Measurements from ENCODE around the gene NME5. TPM values are rescaled to one million over a fixed set of nuclear protein-coding genes. Genes with fewer than 3 reads are reported as not detected.

The NME5 gene
- total and polyA plus RNA-seq, 3 experiments from 2014 or later: not detected

GRCh38 chr5:138132543-138132942, 6.7 kb downstream of the NME5 start:
- Mint-ChIP-seq H3K4me1 (peaks cover 0 to 6% (median 0%) of the 10 kb centered on the region in 3 donors), H3K27ac (peak overlapping the region in 1 of 8 donors; percentile 68), H3K9me3 (no peaks in the 10 kb centered on the region), H3K4me3 (peak overlapping the region in 3 of 7 donors; percentile 67 to 79 (median 77)), H3K27me3 (peaks cover 3 to 24% of the 10 kb centered on the region in 2 donors), H3K36me3 (no peaks in the 10 kb centered on the region)
- Histone ChIP-seq H3K4me1 (ENCODE audit: insufficient read depth, low read length) (no peaks in the 10 kb centered on the region), H3K27ac (ENCODE audit: low read depth, low read length) (no peak overlapping the region), H3K9me3 (ENCODE audit: low read length) (no peaks in the 10 kb centered on the region), H3K4me3 (ENCODE audit: low read length) (no peak overlapping the region), H3K27me3 (ENCODE audit: insufficient read depth, low read length, poor library complexity, severe bottlenecking) (no peaks in the 10 kb centered on the region), H3K36me3 (ENCODE audit: insufficient read depth, low read length) (no peaks in the 10 kb centered on the region)
- ChIA-PET POLR2A (interaction anchor here (0.5 kb wide), 1 partner anchor 93 kb away, joined by 3 read pairs; no protein-coding TSS in a partner anchor), CTCF (interaction anchor here (0.9 to 4.7 kb wide), 14 partner anchors 8 to 471 kb away, joined by 3 to 82 read pairs (median 4); no protein-coding TSS in a partner anchor)
- no peak for DNase-seq

- H3K4me3 Mint-ChIP-seq: no peak overlapping the region
- H3K36me3 Mint-ChIP-seq: no peaks in the 10 kb centered on the region
- Histone ChIP-seq H3K27me3 (ENCODE audit: insufficient read depth, low read length, poor library complexity, severe bottlenecking) (no peaks in the 10 kb centered on the region), H3K36me3 (ENCODE audit: insufficient read depth, low read length) (no peaks in the 10 kb centered on the region), H3K4me1 (ENCODE audit: insufficient read depth, low read length) (no peaks in the 10 kb centered on the region), H3K27ac (ENCODE audit: low read depth, low read length) (no peak overlapping the region), H3K9me3 (ENCODE audit: low read length) (no peaks in the 10 kb centered on the region), H3K4me3 (ENCODE audit: low read length) (no peak overlapping the region)
- H3K27ac Mint-ChIP-seq: no peak overlapping the region
- ChIA-PET POLR2A (interaction anchor here (0.6 kb wide), 1 partner anchor 16 kb away, joined by 6 read pairs; no protein-coding TSS in a partner anchor), CTCF (interaction anchor here (0.7 to 3.6 kb wide), 3 partner anchors 52 to 351 kb away, joined by 3 to 17 read pairs (median 4); no protein-coding TSS in a partner anchor)
- H3K9me3 Mint-ChIP-seq: no peaks in the 10 kb centered on the region
- peaks cover 0 to 13% of the 10 kb centered on the region in 2 donors for H3K27me3 Mint-ChIP-seq
- DNase-seq: no peak
- H3K4me1 Mint-ChIP-seq: peaks cover 0 to 6% (median 0%) of the 10 kb centered on the region in 3 donors
Measured at GRCh38 chr5:138129347-138129746, 9.9 kb downstream of the NME5 start.

GRCh38 chr5:138128334-138128733, 10.9 kb downstream of the NME5 start:
- no peaks in the 10 kb centered on the region for H3K9me3 ChIP-seq (ENCODE audit: low read length)
- H3K36me3 ChIP-seq (ENCODE audit: insufficient read depth, low read length): no peaks in the 10 kb centered on the region
- H3K27ac Mint-ChIP-seq: no peak overlapping the region

GRCh38 chr5:138115254-138115653, 24.0 kb downstream of the NME5 start:
- DNase-seq: no peak
- Mint-ChIP-seq H3K27ac (no peak overlapping the region), H3K4me1 (no peaks in the 10 kb centered on the region), H3K36me3 (no peaks in the 10 kb centered on the region), H3K4me3 (no peak overlapping the region), H3K27me3 (peaks cover 15 to 18% of the 10 kb centered on the region in 2 donors), H3K9me3 (no peaks in the 10 kb centered on the region)
- no peaks in the 10 kb centered on the region for H3K4me1 ChIP-seq (ENCODE audit: insufficient read depth, low read length)
- H3K9me3 ChIP-seq (ENCODE audit: low read length): no peaks in the 10 kb centered on the region
- H3K36me3 ChIP-seq (ENCODE audit: insufficient read depth, low read length): no peaks in the 10 kb centered on the region
- H3K27ac ChIP-seq (ENCODE audit: low read depth, low read length): no peak overlapping the region
- ChIA-PET POLR2A (no interaction called here), CTCF (no interaction called here)
- no peaks in the 10 kb centered on the region for H3K27me3 ChIP-seq (ENCODE audit: insufficient read depth, low read length, poor library complexity, severe bottlenecking)
- H3K4me3 ChIP-seq (ENCODE audit: low read length): no peak overlapping the region

More at GRCh38 chr5:138128334-138128733, 10.9 kb downstream of the NME5 start:
- ChIA-PET POLR2A (no interaction called here), CTCF (interaction anchor here (3.6 kb wide), 1 partner anchor 51 kb away, joined by 17 read pairs; no protein-coding TSS in a partner anchor)
- Histone ChIP-seq H3K27me3 (ENCODE audit: insufficient read depth, low read length, poor library complexity, severe bottlenecking) (no peaks in the 10 kb centered on the region), H3K4me3 (ENCODE audit: low read length) (no peak overlapping the region), H3K4me1 (ENCODE audit: insufficient read depth, low read length) (no peaks in the 10 kb centered on the region), H3K27ac (ENCODE audit: low read depth, low read length) (no peak overlapping the region)
- peaks cover 3 to 13% of the 10 kb centered on the region in 2 donors for H3K27me3 Mint-ChIP-seq
- peaks cover 0 to 2% (median 0%) of the 10 kb centered on the region in 3 donors for H3K4me1 Mint-ChIP-seq
- no peak overlapping the region for H3K4me3 Mint-ChIP-seq
- no peaks in the 10 kb centered on the region for H3K9me3 Mint-ChIP-seq
- DNase-seq: no peak
- H3K36me3 Mint-ChIP-seq: no peaks in the 10 kb centered on the region

- Histone ChIP-seq H3K36me3 (ENCODE audit: insufficient read depth, low read length) (no peaks in the 10 kb centered on the region), H3K9me3 (ENCODE audit: low read length) (no peaks in the 10 kb centered on the region), H3K27ac (ENCODE audit: low read depth, low read length) (no peak overlapping the region), H3K4me3 (ENCODE audit: low read length) (no peak overlapping the region), H3K27me3 (ENCODE audit: insufficient read depth, low read length, poor library complexity, severe bottlenecking) (no peaks in the 10 kb centered on the region), H3K4me1 (ENCODE audit: insufficient read depth, low read length) (no peaks in the 10 kb centered on the region)
- DNase-seq: no peak
- Mint-ChIP-seq H3K9me3 (no peaks in the 10 kb centered on the region), H3K4me1 (no peaks in the 10 kb centered on the region), H3K36me3 (no peaks in the 10 kb centered on the region), H3K27ac (no peak overlapping the region), H3K27me3 (peaks cover 15 to 17% of the 10 kb centered on the region in 2 donors), H3K4me3 (no peak overlapping the region)
- POLR2A ChIA-PET: no interaction called here
- CTCF ChIA-PET: no interaction called here
Measured at GRCh38 chr5:138111937-138112336, 27.3 kb downstream of the NME5 start.

- peaks cover 8 to 16% of the 10 kb centered on the region in 2 donors for H3K27me3 Mint-ChIP-seq
- no peaks in the 10 kb centered on the region for H3K9me3 Mint-ChIP-seq
- no peak overlapping the region for H3K4me3 Mint-ChIP-seq
- ChIA-PET CTCF (no interaction called here), POLR2A (no interaction called here)
- H3K36me3 Mint-ChIP-seq: no peaks in the 10 kb centered on the region
- no peak overlapping the region for H3K27ac ChIP-seq (ENCODE audit: low read depth, low read length)
- no peaks in the 10 kb centered on the region for H3K27me3 ChIP-seq (ENCODE audit: insufficient read depth, low read length, poor library complexity, severe bottlenecking)
- H3K9me3 ChIP-seq (ENCODE audit: low read length): no peaks in the 10 kb centered on the region
- H3K4me3 ChIP-seq (ENCODE audit: low read length): no peak overlapping the region
- DNase-seq: no peak
- H3K36me3 ChIP-seq (ENCODE audit: insufficient read depth, low read length): no peaks in the 10 kb centered on the region
- no peaks in the 10 kb centered on the region for H3K4me1 Mint-ChIP-seq
- H3K4me1 ChIP-seq (ENCODE audit: insufficient read depth, low read length): no peaks in the 10 kb centered on the region
- H3K27ac Mint-ChIP-seq: no peak overlapping the region
Measured at GRCh38 chr5:138111181-138111580, 28.0 kb downstream of the NME5 start.

- ChIA-PET CTCF (interaction anchor here (1.2 to 1.5 kb wide), 2 partner anchors 22 to 42 kb away, joined by 4 to 5 read pairs; no protein-coding TSS in a partner anchor), POLR2A (no interaction called here)
- Histone ChIP-seq H3K4me1 (ENCODE audit: insufficient read depth, low read length) (no peaks in the 10 kb centered on the region), H3K9me3 (ENCODE audit: low read length) (no peaks in the 10 kb centered on the region), H3K4me3 (ENCODE audit: low read length) (no peak overlapping the region), H3K36me3 (ENCODE audit: insufficient read depth, low read length) (no peaks in the 10 kb centered on the region), H3K27ac (ENCODE audit: low read depth, low read length) (no peak overlapping the region), H3K27me3 (ENCODE audit: insufficient read depth, low read length, poor library complexity, severe bottlenecking) (no peaks in the 10 kb centered on the region)
- Mint-ChIP-seq H3K36me3 (no peaks in the 10 kb centered on the region), H3K27me3 (peaks cover 7 to 16% of the 10 kb centered on the region in 2 donors), H3K4me1 (no peaks in the 10 kb centered on the region), H3K27ac (peak overlapping the region in 1 of 8 donors; percentile 59), H3K4me3 (no peak overlapping the region), H3K9me3 (no peaks in the 10 kb centered on the region)
- no peak for DNase-seq
Measured at GRCh38 chr5:138110266-138110963, 28.8 kb downstream of the NME5 start.

- Mint-ChIP-seq H3K4me3 (no peak overlapping the region), H3K27ac (no peak overlapping the region), H3K9me3 (no peaks in the 10 kb centered on the region), H3K36me3 (no peaks in the 10 kb centered on the region), H3K27me3 (peaks cover 7 to 16% of the 10 kb centered on the region in 2 donors), H3K4me1 (no peaks in the 10 kb centered on the region)
- Histone ChIP-seq H3K4me1 (ENCODE audit: insufficient read depth, low read length) (no peaks in the 10 kb centered on the region), H3K36me3 (ENCODE audit: insufficient read depth, low read length) (no peaks in the 10 kb centered on the region), H3K27ac (ENCODE audit: low read depth, low read length) (no peak overlapping the region), H3K9me3 (ENCODE audit: low read length) (no peaks in the 10 kb centered on the region), H3K4me3 (ENCODE audit: low read length) (no peak overlapping the region), H3K27me3 (ENCODE audit: insufficient read depth, low read length, poor library complexity, severe bottlenecking) (no peaks in the 10 kb centered on the region)
- DNase-seq: no peak
- ChIA-PET POLR2A (no interaction called here), CTCF (interaction anchor here (1.2 to 1.5 kb wide), 2 partner anchors 23 to 41 kb away, joined by 4 to 5 read pairs; no protein-coding TSS in a partner anchor)
Measured at GRCh38 chr5:138109463-138110265, 29.6 kb downstream of the NME5 start.

Data from CD8-positive, alpha-beta memory T cell (primary cell).